DOHH2 (cell line): ENCODE measurements around the gene SP100.

ENCODE experiments used
- CTCF ChIP-seq: fragments of 200-600 bp; sonication (generic); IDR thresholded peaks from one replicate; pipeline ENCODE4 v1.5.1; 2014; ENCODE audit warnings: antibody characterized with exemption, mild to moderate bottlenecking, low read depth, low read length; ENCODE audit not compliant: poor library complexity, severe bottlenecking
- EZH2phosphoT487 ChIP-seq: fragments of 200-600 bp; sonication (generic); IDR thresholded peaks from 2 replicates; pipeline ENCODE4 v1.6.1; 2017; ENCODE audit warnings: borderline replicate concordance, mild to moderate bottlenecking, antibody characterized with exemption, low read length, moderate library complexity, mixed read lengths

DNA sequence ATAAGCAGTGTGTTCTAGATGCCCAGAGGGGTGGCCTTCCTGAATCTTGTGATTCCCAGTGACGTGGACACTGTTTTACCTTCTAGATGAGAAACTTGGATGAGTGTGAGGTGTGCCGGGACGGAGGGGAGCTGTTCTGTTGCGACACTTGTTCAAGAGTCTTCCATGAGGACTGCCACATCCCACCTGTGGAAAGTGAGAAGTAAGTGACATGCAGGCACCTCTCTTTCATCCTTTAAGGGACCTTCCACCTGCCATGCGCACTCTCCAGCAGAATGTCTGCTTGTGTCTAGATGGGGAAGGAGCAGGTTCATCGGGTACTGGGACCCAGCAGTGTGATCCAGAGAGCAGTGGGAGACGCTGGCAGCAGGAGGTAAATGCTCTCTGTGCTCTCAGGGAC is 16.0 kb upstream of the SP100 start:
- no peak for TF ChIP-seq CTCF
- no peak for TF ChIP-seq EZH2phosphoT487
